Activated T-cell treated with anti-CD3 and anti-CD28 coated beads, Interleukin-2, amount 50 U/mL, for 72 hours (primary cell): ENCODE measurements around the gene FALEC. TPM values are rescaled to one million over a fixed set of nuclear protein-coding genes. Genes with fewer than 3 reads are reported as not detected.

Source experiments
- ATAC-seq, 2 donors: fragments of 150-1000 bp; cut with Tn5 transposase; replicated peaks in 1 of 2; 2 replicates each; pipeline ENCODE4 v1.10.0; 2021; ENCODE audit warnings: moderate library complexity in 2 of 2, mild to moderate bottlenecking in 1 of 2
- DNase-seq, 2 donors: peaks; one replicate each; pipeline ENCODE4 v3.0.0; 2021 to 2022; ENCODE audit warnings: mixed read lengths in 1 of 2
- H3K27ac Mint-ChIP-seq: one replicate; pipeline ENCODE4 v1.8.0; 2022; ENCODE audit warnings: mild to moderate bottlenecking, moderate library complexity, mixed read lengths
- H3K27me3 Mint-ChIP-seq: one replicate; pipeline ENCODE4 v1.8.0; 2022; ENCODE audit warnings: low read depth, mixed read lengths
- H3K36me3 Mint-ChIP-seq, 2 donors: one replicate each; pipeline ENCODE4 v1.8.0; 2022; ENCODE audit warnings: mixed read lengths in 2 of 2, mild to moderate bottlenecking in 1 of 2; ENCODE audit not compliant: insufficient read depth in 2 of 2
- H3K4me1 Mint-ChIP-seq: one replicate; pipeline ENCODE4 v1.8.0; 2022; ENCODE audit warnings: low read depth, mixed read lengths
- H3K4me3 Mint-ChIP-seq, 2 donors: one replicate each; pipeline ENCODE4 v1.8.0; 2022; ENCODE audit warnings: mild to moderate bottlenecking in 2 of 2, mixed read lengths in 2 of 2, moderate library complexity in 2 of 2
- H3K9me3 Mint-ChIP-seq, 2 donors: one replicate each; pipeline ENCODE4 v1.8.0; 2022; ENCODE audit warnings: mixed read lengths in 2 of 2
- total RNA-seq, 2 donors: library from RNA; stranded (reverse); gene quantifications; one replicate each; pipeline ENCODE4 v1.2.3, GENCODE V29; 2022

FALEC gene
- under 1 TPM in 1 of 2 donors, not detected in 1; 0.79 TPM for total RNA-seq

DNA sequence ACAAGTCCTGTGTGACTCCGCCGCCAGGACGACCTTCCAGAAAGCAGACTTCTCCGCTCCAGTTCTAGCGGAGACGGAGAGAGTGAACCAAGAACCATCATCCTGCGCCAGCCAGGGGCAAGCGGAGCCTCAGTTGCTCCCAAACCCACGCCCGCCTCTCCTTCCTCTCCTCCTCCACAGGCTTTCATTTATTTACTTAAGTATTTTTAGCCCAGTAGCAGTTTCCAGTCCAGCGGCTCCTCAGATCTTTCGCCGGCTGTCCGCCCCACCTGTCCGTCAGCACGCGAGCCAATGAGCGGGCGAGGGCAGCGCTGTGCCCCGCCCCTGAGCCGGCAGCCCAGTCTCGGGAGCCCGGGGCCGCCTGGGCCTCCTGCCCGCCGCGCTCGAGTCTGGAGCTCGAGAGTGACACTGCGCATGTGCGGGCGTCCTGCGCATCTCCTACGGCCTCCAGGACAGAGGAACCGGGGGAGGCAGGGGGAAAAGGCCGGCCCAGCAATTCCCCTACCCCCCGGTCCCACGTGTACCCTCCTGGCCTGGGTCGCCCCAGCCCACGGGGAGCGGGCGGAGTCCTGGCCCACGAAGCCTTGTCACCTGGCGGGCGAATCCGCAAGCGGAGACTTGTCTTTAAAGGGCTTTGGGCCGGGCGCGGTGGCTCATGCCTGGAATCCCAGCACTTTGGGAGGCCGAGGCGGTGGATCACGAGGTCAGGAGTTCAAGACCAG lies at the start of gene FALEC:
Gene FALEC (plus strand): TSS at position 425 of the 722 bp plus-strand sequence.
- peaks cover 20% of the 10 kb centered on the region for H3K4me1 Mint-ChIP-seq
- peak within 1 kb of the TSS; percentile 88 to 94 for H3K4me3 Mint-ChIP-seq
- H3K27ac Mint-ChIP-seq, result peak within 1 kb of the TSS; percentile 12
- H3K9me3 Mint-ChIP-seq, result no peaks in the 10 kb centered on the region
- peak; percentile 99 to 100 for ATAC-seq
- no peaks in the 10 kb centered on the region for H3K36me3 Mint-ChIP-seq
- DNase-seq, result peak; percentile 94 to 95
- H3K27me3 Mint-ChIP-seq, result no peaks in the 10 kb centered on the region

- Mint-ChIP-seq H3K9me3 (no peaks in the 10 kb centered on the region), H3K36me3 (peaks cover 12 to 19% of the 10 kb centered on the region in 2 donors), H3K27ac (no peak overlapping the region), H3K4me1 (no peaks in the 10 kb centered on the region), H3K27me3 (no peaks in the 10 kb centered on the region), H3K4me3 (no peak overlapping the region)
- no peak for ATAC-seq
- no peak for DNase-seq
These were observed 48.6 kb upstream of the FALEC start for GRCh38 chr1:150466964-150467363.

DNA sequence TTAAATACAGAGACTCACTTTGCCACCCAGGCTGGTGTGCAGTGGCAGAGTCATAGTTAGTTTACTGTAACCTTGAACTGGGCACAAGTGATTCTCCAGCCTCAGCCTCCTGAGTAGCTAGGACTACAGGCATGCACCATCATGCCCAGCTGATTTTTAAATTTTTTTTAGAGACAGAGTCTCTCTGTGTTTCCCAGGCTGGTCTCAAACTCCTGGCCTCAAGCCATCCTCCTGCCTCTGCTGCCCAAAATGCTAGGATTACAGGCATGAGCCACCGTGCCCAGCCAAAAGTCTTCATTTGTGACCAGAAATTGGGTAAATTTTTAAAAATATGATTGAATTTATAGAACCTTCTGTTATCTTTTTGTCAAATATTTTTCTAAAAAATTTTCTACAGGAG lies 46.3 kb upstream of the FALEC start:
- Mint-ChIP-seq H3K36me3 (peaks cover 12 to 15% of the 10 kb centered on the region in 2 donors), H3K27me3 (no peaks in the 10 kb centered on the region), H3K27ac (no peak overlapping the region), H3K4me1 (no peaks in the 10 kb centered on the region), H3K9me3 (no peaks in the 10 kb centered on the region), H3K4me3 (no peak overlapping the region)
- no peak for DNase-seq
- no peak for ATAC-seq

- ATAC-seq, result no peak
- H3K36me3 Mint-ChIP-seq, result peaks cover 8 to 11% of the 10 kb centered on the region in 2 donors
- H3K4me1 Mint-ChIP-seq, result no peaks in the 10 kb centered on the region
- no peak overlapping the region for H3K27ac Mint-ChIP-seq
- no peaks in the 10 kb centered on the region for H3K27me3 Mint-ChIP-seq
- H3K9me3 Mint-ChIP-seq, result no peaks in the 10 kb centered on the region
- DNase-seq, result no peak
- H3K4me3 Mint-ChIP-seq, result no peak overlapping the region
These were observed 42.9 kb upstream of the FALEC start for GRCh38 chr1:150472601-150473200.

DNA sequence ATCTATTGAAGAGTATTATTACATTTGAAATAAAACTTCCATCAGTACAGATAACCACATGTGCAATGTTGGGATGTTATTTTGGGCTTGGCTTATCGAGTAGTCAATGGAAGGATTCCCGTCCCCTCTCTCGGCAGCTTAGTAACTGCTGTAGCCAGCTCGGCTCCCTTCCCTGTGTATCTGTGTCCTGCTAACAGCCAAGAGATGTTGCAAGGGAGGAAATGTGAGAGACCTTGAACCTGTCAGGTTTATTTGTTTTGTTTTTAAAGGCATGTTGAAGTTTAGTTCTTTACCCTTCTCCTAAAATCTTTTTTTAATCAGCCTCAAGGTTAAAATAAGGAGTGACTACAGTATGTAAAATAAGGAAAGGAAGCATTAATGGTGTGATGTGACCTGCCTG lies 41.9 kb upstream of the FALEC start:
- Mint-ChIP-seq H3K27me3 (no peaks in the 10 kb centered on the region), H3K27ac (peak overlapping the region; percentile 15), H3K36me3 (peaks cover 8 to 11% of the 10 kb centered on the region in 2 donors), H3K9me3 (no peaks in the 10 kb centered on the region), H3K4me3 (no peak overlapping the region), H3K4me1 (no peaks in the 10 kb centered on the region)
- ATAC-seq (no peak), DNase-seq (no peak)

- no peak for ATAC-seq
- H3K36me3 Mint-ChIP-seq, result peaks cover 8 to 11% of the 10 kb centered on the region in 2 donors
- H3K9me3 Mint-ChIP-seq, result no peaks in the 10 kb centered on the region
- no peaks in the 10 kb centered on the region for H3K27me3 Mint-ChIP-seq
- H3K4me1 Mint-ChIP-seq, result no peaks in the 10 kb centered on the region
- no peak overlapping the region for H3K4me3 Mint-ChIP-seq
- no peak overlapping the region for H3K27ac Mint-ChIP-seq
- no peak for DNase-seq
These were observed 40.7 kb upstream of the FALEC start for GRCh38 chr1:150474869-150475268.

- Mint-ChIP-seq H3K27ac (peak overlapping the region; percentile 21), H3K36me3 (peaks cover 2 to 3% of the 10 kb centered on the region in 2 donors), H3K4me1 (no peaks in the 10 kb centered on the region), H3K27me3 (no peaks in the 10 kb centered on the region), H3K4me3 (no peak overlapping the region), H3K9me3 (no peaks in the 10 kb centered on the region)
- DNase-seq (no peak), ATAC-seq (no peak)
These were observed 38.8 kb upstream of the FALEC start for GRCh38 chr1:150476754-150477153.

DNA sequence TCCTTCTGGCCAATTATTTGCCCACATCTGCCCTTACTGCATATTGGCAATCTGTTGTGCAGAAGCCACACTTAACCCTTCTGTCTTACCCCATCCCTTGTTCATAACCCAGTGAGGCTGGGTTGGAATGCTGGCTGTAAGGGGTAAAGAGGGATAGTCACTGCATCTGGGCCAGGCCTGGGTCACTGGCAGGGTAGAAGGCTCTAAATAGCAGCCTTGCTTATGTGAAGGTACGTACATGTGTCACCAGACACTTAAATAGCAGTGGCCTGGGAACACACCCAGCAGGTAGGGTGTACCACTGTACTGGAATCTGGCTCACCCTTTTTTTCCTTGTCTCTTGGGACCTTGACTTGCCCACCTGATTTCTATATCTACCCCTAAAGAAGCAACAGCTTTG lies 38.2 kb upstream of the FALEC start:
- H3K4me1 Mint-ChIP-seq, result no peaks in the 10 kb centered on the region
- no peaks in the 10 kb centered on the region for H3K9me3 Mint-ChIP-seq

GRCh38 chr1:150477733-150478132 lies 37.8 kb upstream of the FALEC start:
- H3K27ac Mint-ChIP-seq, result peak overlapping the region; percentile 39
- no peaks in the 10 kb centered on the region for H3K9me3 Mint-ChIP-seq
- no peaks in the 10 kb centered on the region for H3K36me3 Mint-ChIP-seq
- H3K27me3 Mint-ChIP-seq, result no peaks in the 10 kb centered on the region
- no peak overlapping the region for H3K4me3 Mint-ChIP-seq
- H3K4me1 Mint-ChIP-seq, result no peaks in the 10 kb centered on the region
- DNase-seq (no peak), ATAC-seq (no peak)

More for the DNA sequence above, 38.2 kb upstream of the FALEC start:
- DNase-seq (no peak), ATAC-seq (no peak)
- Mint-ChIP-seq H3K27me3 (no peaks in the 10 kb centered on the region), H3K27ac (peak overlapping the region; percentile 39), H3K36me3 (no peaks in the 10 kb centered on the region), H3K4me3 (no peak overlapping the region)

DNA sequence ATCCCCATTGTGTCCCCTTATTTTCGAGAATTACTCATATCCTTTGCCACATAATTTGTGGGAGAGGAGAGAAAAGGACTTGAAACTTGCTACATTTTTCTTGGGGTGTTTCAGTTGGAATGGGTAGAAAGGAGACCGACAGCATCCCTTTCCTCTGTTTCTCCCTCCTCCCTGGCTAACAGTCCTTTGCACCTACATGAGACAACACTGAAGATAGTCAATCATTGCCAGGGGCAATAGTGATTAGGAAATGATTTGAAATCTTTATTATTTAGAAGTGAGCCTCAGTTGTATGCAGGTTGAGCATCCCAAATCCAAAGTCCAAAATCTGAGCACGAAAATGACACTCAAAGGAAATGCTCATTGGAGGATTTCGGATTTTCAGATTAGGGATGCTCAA lies 36.2 kb upstream of the FALEC start:
- Mint-ChIP-seq H3K27me3 (no peaks in the 10 kb centered on the region), H3K9me3 (no peaks in the 10 kb centered on the region), H3K27ac (no peak overlapping the region), H3K4me3 (no peak overlapping the region), H3K36me3 (no peaks in the 10 kb centered on the region), H3K4me1 (no peaks in the 10 kb centered on the region)
- DNase-seq, result no peak
- no peak for ATAC-seq

- ATAC-seq, result no peak
- Mint-ChIP-seq H3K9me3 (no peaks in the 10 kb centered on the region), H3K27me3 (no peaks in the 10 kb centered on the region)
These were observed 35.6 kb upstream of the FALEC start for GRCh38 chr1:150479927-150480352.

DNA sequence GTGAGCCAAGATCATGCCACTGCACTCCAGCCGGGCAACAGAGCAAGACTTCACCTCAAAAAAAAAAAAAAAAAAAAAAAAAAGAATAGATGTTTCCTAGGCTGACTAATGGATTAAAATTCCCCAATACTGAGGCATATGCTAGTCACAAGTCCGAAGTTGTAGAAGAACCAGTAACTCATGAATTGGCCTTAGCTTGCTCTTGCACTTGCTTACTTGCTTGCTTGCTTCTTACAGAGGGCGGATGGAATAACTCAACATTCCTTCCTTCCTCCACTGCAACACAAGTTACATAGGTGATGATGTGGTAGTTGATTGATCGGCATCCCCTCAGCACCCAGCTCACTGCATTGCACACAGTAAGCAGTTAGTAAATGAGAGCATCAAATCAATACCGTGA lies 31.1 kb upstream of the FALEC start:
- no peak for ATAC-seq
- no peaks in the 10 kb centered on the region for H3K9me3 Mint-ChIP-seq
- H3K27me3 Mint-ChIP-seq, result no peaks in the 10 kb centered on the region
- DNase-seq, result no peak
- H3K36me3 Mint-ChIP-seq, result peaks cover 3 to 5% of the 10 kb centered on the region in 2 donors
- no peak overlapping the region for H3K27ac Mint-ChIP-seq
- H3K4me1 Mint-ChIP-seq, result peaks cover 17% of the 10 kb centered on the region
- no peak overlapping the region for H3K4me3 Mint-ChIP-seq

More at GRCh38 chr1:150479927-150480352, 35.6 kb upstream of the FALEC start:
- DNase-seq, result no peak
- no peaks in the 10 kb centered on the region for H3K36me3 Mint-ChIP-seq
- no peak overlapping the region for H3K27ac Mint-ChIP-seq
- H3K4me3 Mint-ChIP-seq, result no peak overlapping the region
- peaks cover under 1% of the 10 kb centered on the region for H3K4me1 Mint-ChIP-seq

GRCh38 chr1:150484861-150485260 lies 30.7 kb upstream of the FALEC start:
- DNase-seq, result no peak
- no peaks in the 10 kb centered on the region for H3K9me3 Mint-ChIP-seq
- peak overlapping the region in 1 of 2 donors; percentile 25 for H3K4me3 Mint-ChIP-seq
- H3K4me1 Mint-ChIP-seq, result peaks cover 17% of the 10 kb centered on the region
- no peak for ATAC-seq
- no peak overlapping the region for H3K27ac Mint-ChIP-seq
- H3K36me3 Mint-ChIP-seq, result peaks cover 3 to 5% of the 10 kb centered on the region in 2 donors
- no peaks in the 10 kb centered on the region for H3K27me3 Mint-ChIP-seq
